ENCODE measurements around the gene CDH23. TPM values are rescaled to one million over a fixed set of nuclear protein-coding genes. Genes with fewer than 3 reads are reported as not detected.

Gene CDH23
- total and polyA plus RNA-seq, 10 of the 15 experiments (the other 5 are each of a cell fraction or from before 2014, with no cell fraction given) = 0.09 to 0.40 (median 0.15) TPM; not detected in 1

GRCh38 chr10:71850743-71851464 lies 454.2 kb downstream of the CDH23 start, which contains the start of gene PSAP (continued):
- TF ChIP-seq NKRF (conservative IDR thresholded peaks at IDR 0.05) (peak; percentile 65; the same call in 1 of the 2 replicates), RBBP5 (conservative IDR thresholded peaks at IDR 0.05) (no peak), BHLHE40 (IDR thresholded peaks at IDR 0.05; ENCODE audit: borderline replicate concordance in 1 of 2, low read depth in 2 of 2, low read length in 1 of 2) (peak; percentile 65 to 86), SMARCA5 (IDR thresholded peaks at IDR 0.05) (no peak), ZBTB33 (IDR thresholded peaks at IDR 0.05) (no peak), RUNX3 (IDR thresholded peaks at IDR 0.05; ENCODE audit: low read length) (no peak), TCF7 (IDR thresholded peaks at IDR 0.05; ENCODE audit: borderline replicate concordance) (no peak), DPF2 (IDR thresholded peaks at IDR 0.05) (0 out of 2 replicates have a peak, but pooled peaks have one; percentile 67), TARDBP (IDR thresholded peaks at IDR 0.05; ENCODE audit: borderline replicate concordance) (no peak), NR2C1 (IDR thresholded peaks at IDR 0.05) (no peak), PBX3 (IDR thresholded peaks at IDR 0.05; ENCODE audit: insufficient replicate concordance, low read depth, low read length) (no peak), ETV6 (conservative IDR thresholded peaks at IDR 0.05 in 1 of 2, IDR thresholded peaks at IDR 0.05 in 1 of 2; ENCODE audit: borderline replicate concordance in 1 of 2, low read depth in 1 of 2) (no peak), ATF7 (IDR thresholded peaks at IDR 0.05; ENCODE audit: low read depth) (no peak), MAX (IDR thresholded peaks at IDR 0.05; ENCODE audit: low read depth, low read length) (peak; percentile 20; the same call in 1 of the 2 replicates), STAT1 (conservative IDR thresholded peaks at IDR 0.05) (no peak), RAD51 (IDR thresholded peaks at IDR 0.05) (peak; percentile 79), EP300 (IDR thresholded peaks at IDR 0.05; ENCODE audit: borderline replicate concordance in 1 of 2, control insufficient read depth in 1 of 2, low read depth in 2 of 2, low read length in 2 of 2) (no peak), POLR2A (IDR thresholded peaks at IDR 0.05; ENCODE audit: low read depth, low read length) (peak; percentile 100), KLF5 (IDR thresholded peaks at IDR 0.05; ENCODE audit: partially characterized antibody) (no peak), PKNOX1 (IDR thresholded peaks at IDR 0.05) (peak; percentile 37; the same call in 1 of the 2 replicates)

All from GM12878 (cell line).